Endothelial cell of umbilical vein (primary cell): ENCODE measurements around the gene SCAMP5. TPM values are rescaled to one million over a fixed set of nuclear protein-coding genes. Genes with fewer than 3 reads are reported as not detected.

ENCODE experiments used
- BruUV-seq: library from RNA; stranded (reverse); fragments of 400-500 nt; replicated peaks from 2 replicates; lab custom pipeline; 2021; lab: Mats Ljungman, UMichigan
- CTCF ChIA-PET: fragments of 300-600, 350-600 bp; sonication (Branson Sonifier 250); formaldehyde crosslinking; loops from one replicate; lab custom pipeline; 2021; ENCODE audit warnings: antibody characterized with exemption, inconsistent platforms; lab: Charles Lee
- POLR2A ChIA-PET: fragments of 300-600, 350-600 bp; sonication (Branson Sonifier 250); formaldehyde crosslinking; loops from one replicate; lab custom pipeline; 2021; ENCODE audit warnings: antibody characterized with exemption, inconsistent platforms; lab: Charles Lee
- DNase-seq: peaks from one replicate; pipeline ENCODE4 v3.0.0-alpha.2; 2011; ENCODE audit warnings: low read depth, low spot score
- FAIRE-seq: peaks from 2 replicates; lab custom pipeline; 2011; peaks lifted over from hg19 to GRCh38; lab: Jason Lieb, UNC
- H2AFZ ChIP-seq: 2 replicates; pipeline ENCODE4 v1.6.0; 2012; ENCODE audit warnings: low read depth, low read length, control low read depth, inconsistent platforms
- H3K27ac ChIP-seq: 2 replicates; pipeline ENCODE4 v1.5.1; 2011; ENCODE audit warnings: low read depth, mild to moderate bottlenecking, control low read depth, low read length, moderate library complexity; ENCODE audit not compliant: insufficient read depth
- H3K27me3 ChIP-seq, 2 experiments: 2 replicates each; pipeline versions ENCODE4 v1.6.0 to v1.6.1; 2011; ENCODE audit warnings: low read length in 2 of 2, mixed read lengths in 1 of 2; ENCODE audit not compliant: control insufficient read depth in 2 of 2, insufficient read depth in 2 of 2
- H3K36me3 ChIP-seq, 2 experiments: 2 replicates in 1 of 2; 3 replicates in 1 of 2; pipeline ENCODE4 v1.5.1; 2011; ENCODE audit warnings: low read length in 2 of 2, mild to moderate bottlenecking in 1 of 2, moderate library complexity in 1 of 2; ENCODE audit not compliant: control insufficient read depth in 2 of 2, insufficient read depth in 2 of 2; ENCODE audit errors: extremely low read depth in 1 of 2
- H3K4me1 ChIP-seq: 3 replicates; pipeline ENCODE4 v1.5.1; 2011; ENCODE audit warnings: mild to moderate bottlenecking, low read length; ENCODE audit not compliant: control insufficient read depth, insufficient read depth; ENCODE audit errors: extremely low read depth
- H3K4me2 ChIP-seq: 2 replicates; pipeline ENCODE4 v1.6.1; 2011; ENCODE audit warnings: low read length, control low read depth, mixed read lengths; ENCODE audit not compliant: insufficient read depth
- H3K4me3 ChIP-seq, 3 experiments: fragments of 200-600 bp in 1 of 3; sonication (generic), shearing (Covaris generic) in 1 of 3; replicated peaks in 1 of 3; 2 replicates each; pipeline ENCODE4 v1.5.1; 2011 to 2016; ENCODE audit warnings: control low read depth in 3 of 3, low read length in 3 of 3, mild to moderate bottlenecking in 2 of 3, inconsistent platforms in 1 of 3, low read depth in 1 of 3, moderate library complexity in 1 of 3; ENCODE audit not compliant: insufficient read depth in 1 of 3
- H3K79me2 ChIP-seq: 2 replicates; pipeline ENCODE4 v1.6.0; 2012; ENCODE audit warnings: low read length, inconsistent platforms; ENCODE audit not compliant: control insufficient read depth, insufficient read depth
- H3K9ac ChIP-seq: replicated peaks from 2 replicates; pipeline ENCODE3; 2011; ENCODE audit warnings: low read length, control low read depth; ENCODE audit not compliant: insufficient read depth; ENCODE audit errors: extremely low read depth
- H3K9me1 ChIP-seq: replicated peaks from 3 replicates; pipeline ENCODE4 v1.6.0; 2011; ENCODE audit warnings: mild to moderate bottlenecking, low read length; ENCODE audit not compliant: control insufficient read depth, insufficient read depth; ENCODE audit errors: extremely low read depth
- H3K9me3 ChIP-seq: replicated peaks from 2 replicates; pipeline ENCODE4 v1.5.1; 2012; ENCODE audit warnings: low read length, inconsistent platforms; ENCODE audit not compliant: control insufficient read depth, insufficient read depth
- H4K20me1 ChIP-seq: replicated peaks from 2 replicates; pipeline ENCODE3; 2011; ENCODE audit warnings: mild to moderate bottlenecking, low read length; ENCODE audit not compliant: control insufficient read depth, insufficient read depth; ENCODE audit errors: extremely low read depth
- EZH2 ChIP-seq: IDR thresholded peaks from 2 replicates; pipeline ENCODE4 v1.6.1; 2012; ENCODE audit warnings: borderline replicate concordance, low read depth, mild to moderate bottlenecking, moderate library complexity, low read length, inconsistent platforms; ENCODE audit not compliant: severe bottlenecking
- FOS ChIP-seq: IDR thresholded peaks from 2 replicates; pipeline ENCODE4 v1.6.1; 2011; ENCODE audit warnings: mild to moderate bottlenecking, low read length, moderate library complexity, borderline replicate concordance; ENCODE audit not compliant: insufficient read depth
- GATA2 ChIP-seq: IDR thresholded peaks from 2 replicates; pipeline ENCODE4 v1.7.0; 2011; ENCODE audit warnings: low read depth, mild to moderate bottlenecking, moderate library complexity, mixed read lengths, low read length; ENCODE audit not compliant: insufficient read length, insufficient read depth
- JUN ChIP-seq: IDR thresholded peaks from 2 replicates; pipeline ENCODE4 v1.6.1; 2011; ENCODE audit warnings: borderline replicate concordance, low read depth; ENCODE audit not compliant: insufficient read length, insufficient read depth
- MYC ChIP-seq: IDR thresholded peaks from one replicate; pipeline ENCODE4 v1.6.1; 2011; ENCODE audit warnings: mild to moderate bottlenecking, low read depth, low read length
- POLR2A ChIP-seq: IDR thresholded peaks from 2 replicates; pipeline ENCODE4 v1.6.1; 2012; ENCODE audit warnings: low read depth, mild to moderate bottlenecking, control low read depth, low read length
- POLR2AphosphoS5 ChIP-seq: IDR thresholded peaks from 2 replicates; pipeline ENCODE4 v1.6.1; 2012; ENCODE audit warnings: low read depth, mild to moderate bottlenecking, control low read depth, low read length, moderate library complexity; ENCODE audit not compliant: insufficient read depth
- dilution Hi-C: fragments of 300-500 bp; cut with MboI; formaldehyde crosslinking; loops from one replicate; pipeline ENCODE4 v1.15.0; 2019; ENCODE audit warnings: low sequenced_read_pairs; ENCODE audit not compliant: extremely low pct_ligation_motif_present
- intact Hi-C: fragments of 100-400 bp; cut with micrococcal nuclease; formaldehyde crosslinking; loops from one replicate; pipeline ENCODE4 v1.10.0; 2022
- polyA plus RNA-seq, 4 experiments: library from polyadenylated mRNA; depleted of rRNA in 3 of 4; stranded (reverse) in 3 of 4; unstranded in 1 of 4; fragments of >200 nt; gene quantifications; 2 replicates each; pipeline versions ENCODE4 v1.2.1 to v1.2.3, GENCODE V29; 2011 to 2012; ENCODE audit warnings: missing spikeins in 1 of 4
- total RNA-seq: library from RNA; stranded (reverse); gene quantifications from 2 replicates; pipeline ENCODE4 v1.2.3, GENCODE V29; 2021
- TF ChIP-seq, protein P1 (sequence below): IDR thresholded peaks from 2 replicates; pipeline ENCODE4 v1.6.1; 2011; ENCODE audit not compliant: insufficient read depth, insufficient read length
- TF ChIP-seq, protein P2 (sequence below), 2 donors: IDR thresholded peaks; 1 replicate in 1 of 2; 2 replicates in 1 of 2; pipeline ENCODE4 v1.5.1; 2011; ENCODE audit warnings: low read length in 2 of 2, mild to moderate bottlenecking in 2 of 2, moderate library complexity in 2 of 2, control low read depth in 1 of 2, inconsistent platforms in 1 of 2, low read depth in 1 of 2; ENCODE audit not compliant: insufficient read depth in 1 of 2; ENCODE audit errors: extremely low read depth in 1 of 2

SCAMP5 gene
- total and polyA plus RNA-seq, 2 donors (not counting 3 experiments of a cell fraction or from before 2014, with no cell fraction given) = 1.9 to 6.2 TPM

DNA sequence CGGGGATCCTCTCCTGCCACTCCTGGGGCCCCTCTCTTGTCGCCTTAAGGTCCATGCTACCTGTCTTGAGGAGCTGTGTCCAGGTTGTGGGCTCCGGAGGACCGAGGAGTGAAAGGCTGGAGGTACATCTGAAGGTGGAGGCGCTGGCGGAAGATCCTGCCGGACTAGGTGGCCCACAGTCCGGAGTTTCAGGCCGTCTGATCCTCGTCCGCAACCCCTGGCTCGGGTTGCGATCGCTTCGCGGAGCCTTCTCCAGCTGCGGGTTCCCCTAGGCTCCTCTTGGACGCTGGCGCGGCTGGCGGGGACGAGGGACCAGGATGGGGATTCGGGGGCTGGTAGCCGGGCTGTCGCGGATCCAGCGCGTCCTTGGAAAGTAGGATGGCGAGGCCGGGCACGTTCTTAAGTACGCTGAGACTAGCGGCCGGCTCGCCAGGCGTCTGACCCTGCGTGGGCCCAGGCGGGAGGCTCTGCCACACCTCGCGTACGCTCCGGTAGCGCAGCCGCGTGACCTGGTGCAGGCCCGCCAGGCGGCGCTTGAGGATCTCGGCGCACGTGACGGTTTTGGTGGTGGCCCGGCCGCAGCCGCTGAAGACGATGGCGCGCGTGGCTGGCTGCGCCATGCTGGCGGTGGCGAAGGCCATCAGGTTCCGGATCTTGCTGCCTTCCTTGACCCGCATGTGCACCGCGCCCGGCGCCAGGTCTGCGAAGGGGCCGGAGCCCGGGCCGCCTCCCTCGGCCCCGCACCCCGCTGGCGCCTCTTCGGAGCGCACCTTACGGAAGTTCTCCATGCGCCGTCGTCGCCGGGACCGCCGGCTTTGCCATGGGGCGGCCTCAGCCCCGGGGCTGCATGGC is 39.3 kb upstream of the SCAMP5 start:
- FAIRE-seq (peak; percentile 75), DNase-seq (peak; percentile 79)
- Histone ChIP-seq H3K4me3 (peak overlapping the region; percentile 44 to 56 (median 53)), H3K4me1 (peaks cover 50% of the 10 kb centered on the region), H4K20me1 (no peaks in the 10 kb centered on the region), H3K27me3 (peaks cover 0 to 3% of the 10 kb centered on the region in 2 experiments), H3K9ac (peak overlapping the region; percentile 64), H3K36me3 (no peaks in the 10 kb centered on the region), H3K27ac (peak overlapping the region; percentile 10), H3K4me2 (peak overlapping the region; percentile 89), H3K9me1 (no peaks in the 10 kb centered on the region), H3K79me2 (peaks cover 15% of the 10 kb centered on the region), H3K9me3 (no peaks in the 10 kb centered on the region), H2AFZ (peak overlapping the region; percentile 93)
- dilution Hi-C loops (no loop called here), intact Hi-C loops (loop anchor here (1.0 to 2.0 kb wide), 4 partner anchors 17 to 248 kb away; partner anchors contain the start of gene COX5A)
- BruUV-seq = no TSS peak
- TF ChIP-seq POLR2A = no peak
- no peak for TF ChIP-seq POLR2AphosphoS5
- TF ChIP-seq JUN = no peak
- no peak for TF ChIP-seq FOS
- TF ChIP-seq MYC = peak; percentile 53
- no peak for TF ChIP-seq EZH2
- TF ChIP-seq, protein P1, sequence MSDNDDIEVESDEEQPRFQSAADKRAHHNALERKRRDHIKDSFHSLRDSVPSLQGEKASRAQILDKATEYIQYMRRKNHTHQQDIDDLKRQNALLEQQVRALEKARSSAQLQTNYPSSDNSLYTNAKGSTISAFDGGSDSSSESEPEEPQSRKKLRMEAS = peak; percentile 95
- no peak for TF ChIP-seq GATA2
- TF ChIP-seq, protein P2, sequence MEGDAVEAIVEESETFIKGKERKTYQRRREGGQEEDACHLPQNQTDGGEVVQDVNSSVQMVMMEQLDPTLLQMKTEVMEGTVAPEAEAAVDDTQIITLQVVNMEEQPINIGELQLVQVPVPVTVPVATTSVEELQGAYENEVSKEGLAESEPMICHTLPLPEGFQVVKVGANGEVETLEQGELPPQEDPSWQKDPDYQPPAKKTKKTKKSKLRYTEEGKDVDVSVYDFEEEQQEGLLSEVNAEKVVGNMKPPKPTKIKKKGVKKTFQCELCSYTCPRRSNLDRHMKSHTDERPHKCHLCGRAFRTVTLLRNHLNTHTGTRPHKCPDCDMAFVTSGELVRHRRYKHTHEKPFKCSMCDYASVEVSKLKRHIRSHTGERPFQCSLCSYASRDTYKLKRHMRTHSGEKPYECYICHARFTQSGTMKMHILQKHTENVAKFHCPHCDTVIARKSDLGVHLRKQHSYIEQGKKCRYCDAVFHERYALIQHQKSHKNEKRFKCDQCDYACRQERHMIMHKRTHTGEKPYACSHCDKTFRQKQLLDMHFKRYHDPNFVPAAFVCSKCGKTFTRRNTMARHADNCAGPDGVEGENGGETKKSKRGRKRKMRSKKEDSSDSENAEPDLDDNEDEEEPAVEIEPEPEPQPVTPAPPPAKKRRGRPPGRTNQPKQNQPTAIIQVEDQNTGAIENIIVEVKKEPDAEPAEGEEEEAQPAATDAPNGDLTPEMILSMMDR (IDR thresholded peaks at IDR 0.05; ENCODE audit: extremely low read depth in 1 of 2, insufficient read depth in 1 of 2, low read depth in 1 of 2, low read length in 2 of 2) = peak; percentile 45 to 72
- ChIA-PET CTCF (interaction anchor here (0.8 to 3.8 kb wide), 14 partner anchors 10 to 352 kb away, joined by 3 to 20 read pairs (median 6); partner anchors contain the start of genes COX5A, PPCDC and SCAMP5), POLR2A (interaction anchor here (0.7 kb wide), 1 partner anchor 18 kb away, joined by 3 read pairs; no protein-coding TSS in a partner anchor)
